ENCODE results near the gene ATP6V1C2.
"Not testable (repeated sequence)": the region's sequence is repeated elsewhere in the genome, so short reads cannot be mapped to it uniquely, and the experiment has no call there.

GRCh38 chr2:10805990-10806389, 84.6 kb downstream of the ATP6V1C2 start:
- not testable (repeated sequence) for TF ChIP-seq POLR2A (IDR thresholded peaks at IDR 0.05; ENCODE audit: low read length); GATA1 (IDR thresholded peaks at IDR 0.05; ENCODE audit: low read depth, low read length)
